Chondrocyte (in vitro differentiated cells): ENCODE results near the gene OPRL1. TPM values are rescaled to one million over a fixed set of nuclear protein-coding genes. Genes with fewer than 3 reads are reported as not detected.

ENCODE experiments used
- DNase-seq: peaks from one replicate; pipeline ENCODE4 v3.0.0; 2021; ENCODE audit warnings: mixed read lengths, low spot score
- H3K27ac Mint-ChIP-seq: one replicate; pipeline ENCODE4 v1.8.0; 2021; ENCODE audit warnings: mild to moderate bottlenecking, moderate library complexity, mixed read lengths; ENCODE audit not compliant: unreplicated experiment
- H3K27me3 Mint-ChIP-seq: 2 replicates; pipeline ENCODE4 v1.8.0; 2021; ENCODE audit warnings: low read depth, mixed read lengths
- H3K36me3 Mint-ChIP-seq: 2 replicates; pipeline ENCODE4 v1.8.0; 2021; ENCODE audit warnings: low read depth, mixed read lengths
- H3K4me1 Mint-ChIP-seq: 2 replicates; pipeline ENCODE4 v1.8.0; 2021; ENCODE audit warnings: low read depth, mild to moderate bottlenecking, mixed read lengths
- H3K4me3 Mint-ChIP-seq: one replicate; pipeline ENCODE4 v1.8.0; 2021; ENCODE audit warnings: mild to moderate bottlenecking, moderate library complexity, mixed read lengths; ENCODE audit not compliant: unreplicated experiment
- H3K9me3 Mint-ChIP-seq: 2 replicates; pipeline ENCODE4 v1.8.0; 2021; ENCODE audit warnings: low read depth, mixed read lengths
- CTCF ChIP-seq: fragments of 200-600 bp; sonication (generic); IDR thresholded peaks from 2 replicates; pipeline ENCODE4 v1.5.0; 2021; ENCODE audit warnings: antibody characterized with exemption, mild to moderate bottlenecking, moderate library complexity
- total RNA-seq: library from RNA; stranded (reverse); gene quantifications from 3 replicates; pipeline ENCODE4 v1.2.1, GENCODE V29; 2021

OPRL1 gene
- total RNA-seq, 1 donor from 2014 or later = 3.2 TPM

DNA sequence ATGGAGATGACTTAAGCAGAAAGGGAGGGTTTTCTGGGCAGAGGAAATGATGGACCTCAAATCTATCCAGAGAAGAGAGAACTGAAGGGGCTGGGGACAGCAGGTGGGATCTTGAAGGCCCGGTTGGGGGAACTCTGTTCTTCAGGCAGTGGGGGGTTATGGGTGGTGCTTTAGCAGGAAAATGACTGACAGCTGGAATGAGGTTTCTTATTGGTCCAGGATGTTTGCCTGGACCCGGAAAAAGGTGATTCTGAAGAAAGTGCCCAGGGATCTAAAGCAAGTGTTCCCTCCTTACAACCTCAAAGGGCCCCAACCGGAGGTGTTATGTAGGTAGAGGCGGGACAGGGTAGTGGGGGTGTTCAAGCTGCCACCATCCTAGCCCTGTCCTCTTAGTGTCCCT, 15.6 kb downstream of the OPRL1 start:
- H3K27ac Mint-ChIP-seq = no peak overlapping the region
- no peak for TF ChIP-seq CTCF
- no peak for DNase-seq
- H3K4me3 Mint-ChIP-seq = no peak overlapping the region
- peaks cover 5% of the 10 kb centered on the region for H3K36me3 Mint-ChIP-seq
- H3K4me1 Mint-ChIP-seq = no peaks in the 10 kb centered on the region
- H3K9me3 Mint-ChIP-seq = peaks cover 3% of the 10 kb centered on the region
- peaks cover 5% of the 10 kb centered on the region for H3K27me3 Mint-ChIP-seq

DNA sequence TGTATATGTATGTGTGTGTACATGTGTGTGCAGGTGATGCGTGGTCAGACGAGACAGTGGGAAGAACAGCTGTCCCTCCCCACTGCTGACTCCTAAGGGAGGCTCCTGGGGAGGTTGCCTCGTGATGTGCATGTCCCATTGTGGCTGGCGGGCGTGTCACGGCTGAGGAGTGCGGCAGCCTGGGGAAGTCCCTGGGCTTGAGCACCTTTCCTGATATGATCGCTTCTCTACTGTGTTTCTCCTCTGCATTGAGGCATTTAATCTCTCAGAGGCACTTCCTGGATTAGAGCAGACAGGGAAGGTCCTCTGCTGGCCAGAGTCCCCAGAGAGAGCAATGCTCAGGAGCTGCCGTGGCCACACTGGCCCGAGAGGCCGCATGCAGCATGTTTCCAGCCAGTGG, 16.0 kb downstream of the OPRL1 start:
- Mint-ChIP-seq H3K4me3 (no peak overlapping the region), H3K27me3 (peaks cover 8% of the 10 kb centered on the region), H3K27ac (no peak overlapping the region), H3K9me3 (peaks cover 3% of the 10 kb centered on the region), H3K4me1 (no peaks in the 10 kb centered on the region), H3K36me3 (peaks cover 5% of the 10 kb centered on the region)
- DNase-seq = no peak
- no peak for TF ChIP-seq CTCF

- Mint-ChIP-seq H3K27ac (no peak overlapping the region), H3K9me3 (peaks cover 3% of the 10 kb centered on the region), H3K36me3 (peaks cover 5% of the 10 kb centered on the region)
Measured at GRCh38 chr20:64096535-64096934, 16.7 kb downstream of the OPRL1 start.

DNA sequence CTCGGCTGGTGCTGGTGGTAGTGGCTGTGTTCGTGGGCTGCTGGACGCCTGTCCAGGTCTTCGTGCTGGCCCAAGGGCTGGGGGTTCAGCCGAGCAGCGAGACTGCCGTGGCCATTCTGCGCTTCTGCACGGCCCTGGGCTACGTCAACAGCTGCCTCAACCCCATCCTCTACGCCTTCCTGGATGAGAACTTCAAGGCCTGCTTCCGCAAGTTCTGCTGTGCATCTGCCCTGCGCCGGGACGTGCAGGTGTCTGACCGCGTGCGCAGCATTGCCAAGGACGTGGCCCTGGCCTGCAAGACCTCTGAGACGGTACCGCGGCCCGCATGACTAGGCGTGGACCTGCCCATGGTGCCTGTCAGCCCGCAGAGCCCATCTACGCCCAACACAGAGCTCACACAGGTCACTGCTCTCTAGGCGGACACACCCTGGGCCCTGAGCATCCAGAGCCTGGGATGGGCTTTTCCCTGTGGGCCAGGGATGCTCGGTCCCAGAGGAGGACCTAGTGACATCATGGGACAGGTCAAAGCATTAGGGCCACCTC, 18.7 kb downstream of the OPRL1 start:
- Mint-ChIP-seq H3K36me3 (peaks cover 5% of the 10 kb centered on the region), H3K9me3 (peaks cover 3% of the 10 kb centered on the region), H3K27ac (no peak overlapping the region), H3K27me3 (peaks cover 17% of the 10 kb centered on the region), H3K4me1 (peaks cover 3% of the 10 kb centered on the region), H3K4me3 (no peak overlapping the region)
- no peak for TF ChIP-seq CTCF
- no peak for DNase-seq

More at GRCh38 chr20:64096535-64096934, 16.7 kb downstream of the OPRL1 start:
- no peak overlapping the region for H3K4me3 Mint-ChIP-seq
- no peaks in the 10 kb centered on the region for H3K4me1 Mint-ChIP-seq
- TF ChIP-seq CTCF = no peak
- DNase-seq = no peak
- H3K27me3 Mint-ChIP-seq = peaks cover 14% of the 10 kb centered on the region

- Mint-ChIP-seq H3K4me3 (no peak overlapping the region), H3K27me3 (peaks cover 19% of the 10 kb centered on the region), H3K27ac (no peak overlapping the region), H3K9me3 (peaks cover 3% of the 10 kb centered on the region), H3K4me1 (peaks cover 3% of the 10 kb centered on the region), H3K36me3 (peaks cover 5% of the 10 kb centered on the region)
- DNase-seq = no peak
- no peak for TF ChIP-seq CTCF
Measured at GRCh38 chr20:64099086-64099786, 19.4 kb downstream of the OPRL1 start.
